H9 (cell line): ENCODE results near the gene GPRC5A. TPM values are rescaled to one million over a fixed set of nuclear protein-coding genes. Genes with fewer than 3 reads are reported as not detected.

Experiments used
- DNase-seq: peaks from one replicate; pipeline ENCODE4 v3.0.0-alpha.2; 2017
- H2AFZ ChIP-seq: one replicate; pipeline ENCODE4 v1.6.1; 2013; ENCODE audit warnings: mild to moderate bottlenecking, low read length, control low read depth, moderate library complexity
- H2AK5ac ChIP-seq: 2 replicates; pipeline ENCODE4 v1.6.1; 2013; ENCODE audit warnings: low read length, control low read depth, mixed read lengths; ENCODE audit not compliant: insufficient read length
- H2BK120ac ChIP-seq: one replicate; pipeline ENCODE4 v1.6.1; 2013; ENCODE audit warnings: low read depth, mild to moderate bottlenecking, low read length, control low read depth, inconsistent platforms; ENCODE audit not compliant: poor library complexity, severe bottlenecking
- H2BK12ac ChIP-seq: 2 replicates; pipeline ENCODE4 v1.6.1; 2013; ENCODE audit warnings: low read length, control low read depth, mixed read lengths, low read depth; ENCODE audit not compliant: insufficient read length
- H2BK15ac ChIP-seq: 2 replicates; pipeline ENCODE4 v1.6.1; 2013; ENCODE audit warnings: low read depth, low read length, control low read depth
- H2BK20ac ChIP-seq: one replicate; pipeline ENCODE4 v1.6.1; 2013; ENCODE audit warnings: low read depth, mild to moderate bottlenecking, low read length, control low read depth, inconsistent platforms; ENCODE audit not compliant: poor library complexity, severe bottlenecking
- H2BK5ac ChIP-seq: 2 replicates; pipeline ENCODE4 v1.6.1; 2013; ENCODE audit warnings: low read length, control low read depth, mixed read lengths; ENCODE audit not compliant: insufficient read length
- H3K14ac ChIP-seq: 2 replicates; pipeline ENCODE4 v1.6.1; 2013; ENCODE audit warnings: low read length, control low read depth; ENCODE audit not compliant: insufficient read depth
- H3K18ac ChIP-seq: 2 replicates; pipeline ENCODE4 v1.6.1; 2013; ENCODE audit warnings: low read depth, mild to moderate bottlenecking, mixed read lengths, low read length, control low read depth; ENCODE audit not compliant: insufficient read length
- H3K23ac ChIP-seq: 2 replicates; pipeline ENCODE4 v1.6.1; 2013; ENCODE audit warnings: low read length, control low read depth, mixed read lengths, low read depth; ENCODE audit not compliant: insufficient read length
- H3K23me2 ChIP-seq: 2 replicates; pipeline ENCODE4 v1.6.1; 2013; ENCODE audit warnings: low read depth, mild to moderate bottlenecking, mixed read lengths, low read length, control low read depth; ENCODE audit not compliant: insufficient read length, poor library complexity, severe bottlenecking
- H3K27ac ChIP-seq: 2 replicates; pipeline ENCODE4 v1.5.1; 2013; ENCODE audit warnings: low read length, control low read depth, mixed read lengths, low read depth; ENCODE audit not compliant: insufficient read length
- H3K27me3 ChIP-seq: 2 replicates; pipeline ENCODE4 v1.6.1; 2013; ENCODE audit warnings: low read length, control low read depth, inconsistent platforms; ENCODE audit not compliant: insufficient read depth
- H3K4ac ChIP-seq: 2 replicates; pipeline ENCODE4 v1.6.1; 2013; ENCODE audit warnings: low read depth, mild to moderate bottlenecking, control low read depth, inconsistent platforms, low read length, moderate library complexity
- H3K4me1 ChIP-seq: 2 replicates; pipeline ENCODE4 v1.6.1; 2013; ENCODE audit warnings: low read length, control low read depth, inconsistent platforms; ENCODE audit not compliant: insufficient read depth
- H3K4me2 ChIP-seq: 2 replicates; pipeline ENCODE4 v1.6.1; 2013; ENCODE audit warnings: low read length, control low read depth, mixed read lengths; ENCODE audit not compliant: insufficient read length, insufficient read depth
- H3K56ac ChIP-seq: 2 replicates; pipeline ENCODE4 v1.6.1; 2013; ENCODE audit warnings: low read depth, mild to moderate bottlenecking, mixed read lengths, low read length, control low read depth; ENCODE audit not compliant: insufficient read length
- H3K79me1 ChIP-seq: 2 replicates; pipeline ENCODE4 v1.6.1; 2013; ENCODE audit warnings: low read depth, mild to moderate bottlenecking, moderate library complexity, low read length, control low read depth, inconsistent platforms; ENCODE audit not compliant: insufficient read depth, poor library complexity, severe bottlenecking
- H3K79me2 ChIP-seq: 2 replicates; pipeline ENCODE4 v1.6.1; 2013; ENCODE audit warnings: low read length, control low read depth, inconsistent platforms; ENCODE audit not compliant: insufficient read depth
- H3K9ac ChIP-seq: 2 replicates; pipeline ENCODE4 v1.6.1; 2013; ENCODE audit warnings: low read length, control low read depth, mixed read lengths; ENCODE audit not compliant: insufficient read length; ENCODE audit errors: extremely low read depth
- H3K9me3 ChIP-seq: one replicate; pipeline ENCODE4 v1.6.1; 2013; ENCODE audit warnings: low read depth, low read length, inconsistent platforms; ENCODE audit not compliant: control insufficient read depth
- H3T11ph ChIP-seq: one replicate; pipeline ENCODE4 v1.6.1; 2013; ENCODE audit warnings: mild to moderate bottlenecking, low read length, control low read depth, inconsistent platforms
- H4K20me1 ChIP-seq: one replicate; pipeline ENCODE4 v1.6.1; 2013; ENCODE audit not compliant: control insufficient read depth, insufficient read length, insufficient read depth
- H4K5ac ChIP-seq: 2 replicates; pipeline ENCODE4 v1.6.1; 2013; ENCODE audit warnings: low read depth, mild to moderate bottlenecking, mixed read lengths, low read length, control low read depth; ENCODE audit not compliant: insufficient read length
- H4K8ac ChIP-seq: replicated peaks from 2 replicates; pipeline ENCODE4 v1.6.1; 2013; ENCODE audit warnings: low read length, control low read depth, mixed read lengths, low read depth; ENCODE audit not compliant: insufficient read length
- H4K91ac ChIP-seq: 2 replicates; pipeline ENCODE4 v1.6.1; 2013; ENCODE audit warnings: low read depth, mild to moderate bottlenecking, moderate library complexity, mixed read lengths, low read length, control low read depth; ENCODE audit not compliant: insufficient read length
- H3K27ac Mint-ChIP-seq, 3 experiments: 2 replicates in 2 of 3; 3 replicates in 1 of 3; pipeline ENCODE4 v1.8.0; 2020 to 2021; ENCODE audit warnings: mixed read lengths in 3 of 3, mild to moderate bottlenecking in 1 of 3, moderate library complexity in 1 of 3
- H3K27me3 Mint-ChIP-seq: 2 replicates; pipeline ENCODE4 v1.8.0; 2021; ENCODE audit warnings: low read depth, mild to moderate bottlenecking, moderate library complexity, mixed read lengths
- H3K36me3 Mint-ChIP-seq, 3 experiments: 2 replicates in 2 of 3; 3 replicates in 1 of 3; pipeline ENCODE4 v1.8.0; 2020 to 2021; ENCODE audit warnings: low read depth in 3 of 3, mixed read lengths in 3 of 3; ENCODE audit not compliant: insufficient read depth in 1 of 3
- H3K4me1 Mint-ChIP-seq, 2 experiments: 2 replicates each; pipeline ENCODE4 v1.8.0; 2020; ENCODE audit warnings: mixed read lengths in 2 of 2
- H3K4me3 Mint-ChIP-seq, 2 experiments: 2 replicates in 1 of 2; 3 replicates in 1 of 2; pipeline ENCODE4 v1.8.0; 2020 to 2021; ENCODE audit warnings: mild to moderate bottlenecking in 2 of 2, mixed read lengths in 2 of 2, moderate library complexity in 1 of 2
- H3K9me3 Mint-ChIP-seq, 2 experiments: 2 replicates in 1 of 2; 3 replicates in 1 of 2; pipeline ENCODE4 v1.8.0; 2020; ENCODE audit warnings: mild to moderate bottlenecking in 2 of 2, mixed read lengths in 2 of 2, moderate library complexity in 1 of 2
- total RNA-seq: library from RNA; stranded (reverse); gene quantifications from 2 replicates; pipeline ENCODE4 v1.2.1, GENCODE V29; 2021
- TF ChIP-seq, protein P1 (sequence below): fragments of 200-600 bp; sonication (generic); conservative IDR thresholded peaks from 3 replicates; pipeline ENCODE4 v1.8.0; 2021; ENCODE audit warnings: antibody characterized with exemption, mild to moderate bottlenecking

The GPRC5A gene
- total RNA-seq, 1 experiment from 2014 or later, result 0.09 TPM

GRCh38 chr12:12902036-12902435, 10.7 kb downstream of the GPRC5A start:
- Histone ChIP-seq H2BK15ac (no peak overlapping the region), H2AFZ (no peak overlapping the region), H3K9me3 (no peaks in the 10 kb centered on the region), H3K56ac (no peak overlapping the region), H3K4me1 (no peaks in the 10 kb centered on the region), H2BK12ac (no peak overlapping the region), H2BK120ac (no peak overlapping the region), H4K5ac (no peak overlapping the region), H2AK5ac (no peak overlapping the region), H3K79me2 (no peaks in the 10 kb centered on the region), H3K18ac (no peak overlapping the region), H2BK5ac (no peak overlapping the region), H3K27ac (no peak overlapping the region), H3K23me2 (no peaks in the 10 kb centered on the region), H2BK20ac (no peak overlapping the region), H3K14ac (no peak overlapping the region), H3T11ph (no peak overlapping the region), H3K79me1 (no peaks in the 10 kb centered on the region), H3K9ac (no peak overlapping the region), H3K4me2 (no peak overlapping the region), H4K20me1 (no peaks in the 10 kb centered on the region), H3K23ac (no peak overlapping the region), H4K8ac (no peak overlapping the region), H3K27me3 (no peaks in the 10 kb centered on the region; the same call in 1 of the 2 replicates), H4K91ac (no peak overlapping the region), H3K4ac (no peak overlapping the region)
- Mint-ChIP-seq H3K9me3 (no peaks in the 10 kb centered on the region), H3K36me3 (no peaks in the 10 kb centered on the region), H3K27ac (no peak overlapping the region), H3K4me3 (no peak overlapping the region), H3K4me1 (0 out of 4 replicates have a peak, but pooled peaks cover 0 to 2% of the 10 kb centered on the region in 2 experiments), H3K27me3 (no peaks in the 10 kb centered on the region; the same call in none of the 2 replicates)
- TF ChIP-seq, protein P1, sequence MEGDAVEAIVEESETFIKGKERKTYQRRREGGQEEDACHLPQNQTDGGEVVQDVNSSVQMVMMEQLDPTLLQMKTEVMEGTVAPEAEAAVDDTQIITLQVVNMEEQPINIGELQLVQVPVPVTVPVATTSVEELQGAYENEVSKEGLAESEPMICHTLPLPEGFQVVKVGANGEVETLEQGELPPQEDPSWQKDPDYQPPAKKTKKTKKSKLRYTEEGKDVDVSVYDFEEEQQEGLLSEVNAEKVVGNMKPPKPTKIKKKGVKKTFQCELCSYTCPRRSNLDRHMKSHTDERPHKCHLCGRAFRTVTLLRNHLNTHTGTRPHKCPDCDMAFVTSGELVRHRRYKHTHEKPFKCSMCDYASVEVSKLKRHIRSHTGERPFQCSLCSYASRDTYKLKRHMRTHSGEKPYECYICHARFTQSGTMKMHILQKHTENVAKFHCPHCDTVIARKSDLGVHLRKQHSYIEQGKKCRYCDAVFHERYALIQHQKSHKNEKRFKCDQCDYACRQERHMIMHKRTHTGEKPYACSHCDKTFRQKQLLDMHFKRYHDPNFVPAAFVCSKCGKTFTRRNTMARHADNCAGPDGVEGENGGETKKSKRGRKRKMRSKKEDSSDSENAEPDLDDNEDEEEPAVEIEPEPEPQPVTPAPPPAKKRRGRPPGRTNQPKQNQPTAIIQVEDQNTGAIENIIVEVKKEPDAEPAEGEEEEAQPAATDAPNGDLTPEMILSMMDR, result no peak
- DNase-seq, result no peak
